Neural cell (in vitro differentiated cells): Measurements from ENCODE around the gene NCAPH2. TPM values are rescaled to one million over a fixed set of nuclear protein-coding genes. Genes with fewer than 3 reads are reported as not detected.
"Not testable (repeated sequence)": the region's sequence is repeated elsewhere in the genome, so short reads cannot be mapped to it uniquely, and the experiment has no call there.

Source experiments
- H2AFZ ChIP-seq: fragments of 200-600, 300-800 bp; sonication (generic), shearing (Covaris generic); 2 replicates; pipeline ENCODE4 v1.6.0; 2014; ENCODE audit warnings: low read depth, mild to moderate bottlenecking, antibody characterized with exemption, low read length, moderate library complexity
- H3F3A ChIP-seq: fragments of 200-600 bp; shearing (Covaris generic); 2 replicates; pipeline ENCODE4 v1.6.1; 2016; ENCODE audit warnings: mild to moderate bottlenecking, moderate library complexity, mixed read lengths, antibody characterized with exemption, low read length; ENCODE audit not compliant: insufficient read depth, poor library complexity, severe bottlenecking
- H3K27ac ChIP-seq: fragments of 200-600, 300-800 bp; sonication (generic), shearing (Covaris generic); 2 replicates; pipeline ENCODE4 v1.5.1; 2014; ENCODE audit warnings: mild to moderate bottlenecking, low read length, moderate library complexity
- H3K27me3 ChIP-seq: fragments of 300-800, 200-600 bp; sonication (generic), shearing (Covaris generic); 2 replicates; pipeline ENCODE4 v1.6.0; 2014; ENCODE audit warnings: mild to moderate bottlenecking, low read depth, low read length, moderate library complexity; ENCODE audit not compliant: insufficient read depth
- H3K36me3 ChIP-seq: fragments of 300-800, 200-600 bp; sonication (generic), shearing (Covaris generic); 2 replicates; pipeline ENCODE4 v1.5.1; 2014; ENCODE audit warnings: mild to moderate bottlenecking, antibody characterized with exemption, low read length, moderate library complexity; ENCODE audit not compliant: insufficient read depth
- H3K4me2 ChIP-seq: fragments of 300-800, 200-600 bp; sonication (generic), shearing (Covaris generic); 2 replicates; pipeline ENCODE4 v1.6.0; 2014; ENCODE audit warnings: mild to moderate bottlenecking, low read length
- H3K4me3 ChIP-seq: fragments of 300-800, 200-600 bp; sonication (generic), shearing (Covaris generic); 2 replicates; pipeline ENCODE4 v1.5.1; 2014; ENCODE audit warnings: mild to moderate bottlenecking, low read length, moderate library complexity
- H3K79me2 ChIP-seq: fragments of 200-600 bp; shearing (Covaris generic); replicated peaks from 2 replicates; pipeline ENCODE4 v1.6.0; 2014; ENCODE audit warnings: mild to moderate bottlenecking, low read length, moderate library complexity; ENCODE audit not compliant: insufficient read depth
- H3K9ac ChIP-seq: fragments of 300-800, 200-600 bp; sonication (generic), shearing (Covaris generic); 2 replicates; pipeline ENCODE4 v1.6.1; 2016; ENCODE audit warnings: mild to moderate bottlenecking, low read length, mixed read lengths
- H3K9me2 ChIP-seq: fragments of 200-600 bp; shearing (Covaris generic); 2 replicates; pipeline ENCODE4 v1.6.1; 2016; ENCODE audit warnings: mild to moderate bottlenecking, low read length, mixed read lengths; ENCODE audit not compliant: insufficient read depth
- H3K9me3 ChIP-seq: fragments of 200-600, 300-800 bp; sonication (generic), shearing (Covaris generic); 2 replicates; pipeline ENCODE4 v1.6.1; 2016; ENCODE audit warnings: mild to moderate bottlenecking, mixed run types, low read length, moderate library complexity, mixed read lengths
- H4K20me1 ChIP-seq: fragments of 200-600 bp; shearing (Covaris generic); 2 replicates; pipeline ENCODE4 v1.6.1; 2016; ENCODE audit warnings: mild to moderate bottlenecking, mixed run types; ENCODE audit not compliant: insufficient read depth
- CTCF ChIP-seq: fragments of 450-650 bp; IDR thresholded peaks from 2 replicates; pipeline ENCODE4 v1.5.1; 2014; ENCODE audit warnings: antibody characterized with exemption, mild to moderate bottlenecking, moderate library complexity; ENCODE audit not compliant: poor library complexity, severe bottlenecking
- EP300 ChIP-seq: fragments of 450-650 bp; conservative IDR thresholded peaks from 2 replicates; pipeline ENCODE4 v1.6.1; 2014; ENCODE audit warnings: antibody characterized with exemption, mild to moderate bottlenecking, moderate library complexity; ENCODE audit not compliant: poor library complexity, severe bottlenecking
- EZH2 ChIP-seq: fragments of 200-600, 300-800 bp; shearing (Covaris generic), sonication (generic); IDR thresholded peaks from 2 replicates; pipeline ENCODE4 v1.6.1; 2014; ENCODE audit warnings: antibody characterized with exemption, low read length, borderline replicate concordance, mild to moderate bottlenecking; ENCODE audit not compliant: insufficient read depth, poor library complexity, severe bottlenecking
- MXI1 ChIP-seq: fragments of 450-650 bp; conservative IDR thresholded peaks from 2 replicates; pipeline ENCODE4 v1.6.1; 2014; ENCODE audit warnings: antibody characterized with exemption, mild to moderate bottlenecking; ENCODE audit not compliant: poor library complexity, severe bottlenecking
- POLR2AphosphoS5 ChIP-seq: IDR thresholded peaks from 2 replicates; pipeline ENCODE4 v1.6.1; 2012
- RAD21 ChIP-seq: fragments of 450-650 bp; conservative IDR thresholded peaks from 2 replicates; pipeline ENCODE4 v1.6.1; 2014; ENCODE audit warnings: antibody characterized with exemption, mild to moderate bottlenecking, moderate library complexity
- REST ChIP-seq: IDR thresholded peaks from 2 replicates; pipeline ENCODE4 v1.6.1; 2012; ENCODE audit warnings: borderline replicate concordance
- SMC3 ChIP-seq: fragments of 450-650 bp; conservative IDR thresholded peaks from 2 replicates; pipeline ENCODE4 v1.6.1; 2014; ENCODE audit warnings: antibody characterized with exemption, mild to moderate bottlenecking, moderate library complexity; ENCODE audit not compliant: poor library complexity
- TAF1 ChIP-seq: IDR thresholded peaks from 2 replicates; pipeline ENCODE4 v1.6.1; 2012; ENCODE audit warnings: low read depth
- polyA plus RNA-seq: library from polyadenylated mRNA; depleted of rRNA; stranded (reverse); fragments of >200 nt; gene quantifications from 2 replicates; pipeline ENCODE4 v1.2.3, GENCODE V29; 2014

NCAPH2 gene
- polyA plus RNA-seq, 1 donor from 2014 or later: 81.1 TPM

- no peaks in the 10 kb centered on the region for H3F3A ChIP-seq
- H3K9me2 ChIP-seq: no peaks in the 10 kb centered on the region
- H3K9ac ChIP-seq: no peak overlapping the region
- no peaks in the 10 kb centered on the region for H3K79me2 ChIP-seq
- H3K27me3 ChIP-seq: no peaks in the 10 kb centered on the region
- H3K4me2 ChIP-seq: no peak overlapping the region
- no peaks in the 10 kb centered on the region for H3K36me3 ChIP-seq
- H3K9me3 ChIP-seq: no peaks in the 10 kb centered on the region
- no peak overlapping the region for H3K4me3 ChIP-seq
- no peak overlapping the region for H3K27ac ChIP-seq
- no peak overlapping the region for H2AFZ ChIP-seq
- no peak for TF ChIP-seq TAF1
- H4K20me1 ChIP-seq: no peaks in the 10 kb centered on the region
These were observed 10.6 kb downstream of the NCAPH2 start for GRCh38 chr22:50518606-50519005.

GRCh38 chr22:50519151-50519550 is 11.1 kb downstream of the NCAPH2 start:
- H3K79me2 ChIP-seq: no peaks in the 10 kb centered on the region

GRCh38 chr22:50520184-50520583 is 12.2 kb downstream of the NCAPH2 start:
- not testable (repeated sequence) for H3K4me2 ChIP-seq, H3K9me2 ChIP-seq, H3K79me2 ChIP-seq, H3K9me3 ChIP-seq, H3K9ac ChIP-seq, H2AFZ ChIP-seq, H4K20me1 ChIP-seq, H3K27me3 ChIP-seq, H3F3A ChIP-seq, H3K4me3 ChIP-seq, H3K36me3 ChIP-seq, H3K27ac ChIP-seq

More at GRCh38 chr22:50519151-50519550, 11.1 kb downstream of the NCAPH2 start:
- Histone ChIP-seq H3K9me3 (no peaks in the 10 kb centered on the region), H3K4me3 (no peak overlapping the region), H3K9me2 (no peaks in the 10 kb centered on the region), H3K9ac (no peak overlapping the region), H3K27ac (no peak overlapping the region), H3K27me3 (no peaks in the 10 kb centered on the region), H3F3A (no peaks in the 10 kb centered on the region), H3K36me3 (no peaks in the 10 kb centered on the region), H4K20me1 (no peaks in the 10 kb centered on the region), H3K4me2 (no peak overlapping the region), H2AFZ (no peak overlapping the region)
- no peak for TF ChIP-seq EP300
- no peak for TF ChIP-seq SMC3
- no peak for TF ChIP-seq POLR2AphosphoS5
- no peak for TF ChIP-seq RAD21
- TF ChIP-seq CTCF: no peak
- TF ChIP-seq TAF1: no peak
- TF ChIP-seq MXI1: no peak
- no peak for TF ChIP-seq REST
- TF ChIP-seq EZH2: no peak
